Measurements from ENCODE around the gene MOV10L1. TPM values are rescaled to one million over a fixed set of nuclear protein-coding genes. Genes with fewer than 3 reads are reported as not detected.

The MOV10L1 gene
- polyA plus RNA-seq, 4 donors, result 0.24 to 0.75 (median 0.60) TPM

Other genes with a start within 250 kb of the MOV10L1 start
- 10 to 100 TPM; 13.6 to 18.1 (median 16.6) TPM for gene ZBED4, start 236.2 kb upstream of the MOV10L1 start, polyA plus RNA-seq (ENCODE audit: insufficient read length in 4 of 4)
- gene ALG12, start 171.6 kb upstream of the MOV10L1 start, polyA plus RNA-seq (ENCODE audit: insufficient read length in 4 of 4), result 10 to 100 TPM; 19.7 to 40.9 (median 28.1) TPM
- gene CRELD2, start 171.4 kb upstream of the MOV10L1 start, polyA plus RNA-seq (ENCODE audit: insufficient read length in 4 of 4), result 10 to 100 TPM; 25.4 to 38.3 (median 29.0) TPM
- gene PIM3, start 129.2 kb upstream of the MOV10L1 start, polyA plus RNA-seq (ENCODE audit: insufficient read length in 4 of 4), result 10 to 100 TPM; 13.8 to 26.2 (median 15.3) TPM
- under 1 TPM in 3 of 4 donors, not detected in 1; 0.04 to 0.07 (median 0.05) TPM for gene IL17REL, start 77.2 kb upstream of the MOV10L1 start, polyA plus RNA-seq (ENCODE audit: insufficient read length in 4 of 4)
- under 1 TPM in 1 of 4 donors, not detected in 3; 0.05 TPM for gene TTLL8, start 31.7 kb upstream of the MOV10L1 start, polyA plus RNA-seq (ENCODE audit: insufficient read length in 4 of 4)
- gene MLC1, start 4.6 kb upstream of the MOV10L1 start, polyA plus RNA-seq (ENCODE audit: insufficient read length in 4 of 4), result 1 to 10 TPM in 1 of 4 donors, under 1 TPM in 3; 0.60 to 1.0 (median 0.86) TPM
- 1 to 10 TPM in 2 of 4 donors, under 1 TPM in 2; 0.12 to 2.3 (median 1.2) TPM for gene PANX2, start 80.7 kb downstream of the MOV10L1 start, polyA plus RNA-seq (ENCODE audit: insufficient read length in 4 of 4)
- gene TRABD, start 95.9 kb downstream of the MOV10L1 start, polyA plus RNA-seq (ENCODE audit: insufficient read length in 4 of 4), result 10 to 100 TPM; 14.0 to 33.4 (median 19.3) TPM
- gene SELENOO, start 111.0 kb downstream of the MOV10L1 start, polyA plus RNA-seq (ENCODE audit: insufficient read length in 4 of 4), result 10 to 100 TPM; 12.5 to 33.0 (median 16.3) TPM
- gene TUBGCP6, start 155.0 kb downstream of the MOV10L1 start, polyA plus RNA-seq (ENCODE audit: insufficient read length in 4 of 4), result 10 to 100 TPM; 24.2 to 47.3 (median 34.6) TPM
- 10 to 100 TPM; 15.9 to 37.2 (median 20.3) TPM for gene HDAC10, start 161.3 kb downstream of the MOV10L1 start, polyA plus RNA-seq (ENCODE audit: insufficient read length in 4 of 4)
- gene MAPK12, start 171.7 kb downstream of the MOV10L1 start, polyA plus RNA-seq (ENCODE audit: insufficient read length in 4 of 4), result 10 to 100 TPM in 3 of 4 donors, 1 to 10 TPM in 1; 9.7 to 17.7 (median 15.6) TPM
- gene MAPK11, start 180.4 kb downstream of the MOV10L1 start, polyA plus RNA-seq (ENCODE audit: insufficient read length in 4 of 4), result 1 to 10 TPM; 6.0 to 9.7 (median 7.9) TPM
- gene PLXNB2, start 217.6 kb downstream of the MOV10L1 start, polyA plus RNA-seq (ENCODE audit: insufficient read length in 4 of 4), result 100 to 1,000 TPM; 126 to 249 (median 214) TPM
- gene DENND6B, start 237.0 kb downstream of the MOV10L1 start, polyA plus RNA-seq (ENCODE audit: insufficient read length in 4 of 4), result 10 to 100 TPM in 3 of 4 donors, 1 to 10 TPM in 1; 9.8 to 20.1 (median 14.9) TPM